Lower lobe of right lung (tissue), 2 donors: Measurements from ENCODE around the gene CDH22. TPM values are rescaled to one million over a fixed set of nuclear protein-coding genes. Genes with fewer than 3 reads are reported as not detected.

Experiments
- ATAC-seq, 2 donors: fragments of 200-7000 bp; cut with Tn5 transposase; one replicate each; pipeline ENCODE4 v1.9.1; 2020 to 2022; ENCODE audit warnings: mild to moderate bottlenecking in 2 of 2, moderate library complexity in 2 of 2
- DNase-seq: peaks from one replicate; pipeline ENCODE4 v3.0.0-alpha.2; 2020
- H3K27ac ChIP-seq: fragments of 200-600 bp; one replicate; pipeline ENCODE4 v1.8.0; 2022
- H3K27me3 ChIP-seq: fragments of 200-600 bp; one replicate; pipeline ENCODE4 v1.8.0; 2022; ENCODE audit warnings: low read depth
- H3K36me3 ChIP-seq: fragments of 200-600 bp; one replicate; pipeline ENCODE4 v1.8.0; 2022; ENCODE audit warnings: mild to moderate bottlenecking
- H3K4me1 ChIP-seq: fragments of 200-600 bp; one replicate; pipeline ENCODE4 v1.8.0; 2022
- H3K4me3 ChIP-seq: fragments of 200-600 bp; one replicate; pipeline ENCODE4 v1.8.0; 2022; ENCODE audit warnings: mild to moderate bottlenecking
- H3K9me3 ChIP-seq: fragments of 200-600 bp; one replicate; pipeline ENCODE4 v1.8.0; 2022
- intact Hi-C: fragments of 100-400 bp; cut with DNase I; formaldehyde crosslinking; loops from one replicate; pipeline ENCODE4 v1.11.0; 2022
- total RNA-seq: library from RNA; stranded (reverse); fragmentation: NEBNext Ultra II Directional; extraction: Animal tissue kit (Norgen Biotek cat#: 25700); gene quantifications from one replicate; pipeline ENCODE4 v1.2.1, GENCODE V29; 2021
- TF ChIP-seq, protein P1 (sequence below): fragments of 200-600 bp; IDR thresholded peaks from one replicate; pipeline ENCODE4 v1.8.0; 2022; ENCODE audit warnings: antibody characterized with exemption, mild to moderate bottlenecking
- donor health status: DM: no; HTN: yes; CAD: no; lungs with severe emphysema.

Gene CDH22
- total RNA-seq, 1 donor from 2014 or later, result 0.35 TPM

DNA sequence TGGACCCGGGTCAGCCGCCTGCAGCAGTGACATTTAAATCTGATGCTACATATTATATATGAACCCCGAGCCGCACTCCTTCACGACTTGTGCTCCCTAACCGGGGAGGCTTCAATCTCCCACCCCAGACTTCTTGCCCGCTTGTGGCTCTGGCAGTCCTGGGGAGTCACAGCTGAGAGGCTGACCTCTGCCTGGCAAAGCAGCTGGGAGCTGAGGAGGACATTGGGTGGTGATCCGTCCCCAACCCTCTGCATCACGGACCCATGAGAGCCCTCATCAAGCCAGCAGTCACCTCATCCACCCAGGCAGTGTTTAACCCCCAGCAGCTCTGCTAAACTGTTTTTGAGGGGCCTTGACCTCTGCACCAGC, 33.7 kb upstream of the CDH22 start:
- Histone ChIP-seq H3K4me1 (peaks cover 15% of the 10 kb centered on the region), H3K4me3 (no peak overlapping the region), H3K36me3 (peaks cover 4% of the 10 kb centered on the region), H3K27ac (no peak overlapping the region), H3K27me3 (peaks cover 57% of the 10 kb centered on the region), H3K9me3 (no peaks in the 10 kb centered on the region)
- no peak for DNase-seq
- no peak for ATAC-seq
- TF ChIP-seq, protein P1, sequence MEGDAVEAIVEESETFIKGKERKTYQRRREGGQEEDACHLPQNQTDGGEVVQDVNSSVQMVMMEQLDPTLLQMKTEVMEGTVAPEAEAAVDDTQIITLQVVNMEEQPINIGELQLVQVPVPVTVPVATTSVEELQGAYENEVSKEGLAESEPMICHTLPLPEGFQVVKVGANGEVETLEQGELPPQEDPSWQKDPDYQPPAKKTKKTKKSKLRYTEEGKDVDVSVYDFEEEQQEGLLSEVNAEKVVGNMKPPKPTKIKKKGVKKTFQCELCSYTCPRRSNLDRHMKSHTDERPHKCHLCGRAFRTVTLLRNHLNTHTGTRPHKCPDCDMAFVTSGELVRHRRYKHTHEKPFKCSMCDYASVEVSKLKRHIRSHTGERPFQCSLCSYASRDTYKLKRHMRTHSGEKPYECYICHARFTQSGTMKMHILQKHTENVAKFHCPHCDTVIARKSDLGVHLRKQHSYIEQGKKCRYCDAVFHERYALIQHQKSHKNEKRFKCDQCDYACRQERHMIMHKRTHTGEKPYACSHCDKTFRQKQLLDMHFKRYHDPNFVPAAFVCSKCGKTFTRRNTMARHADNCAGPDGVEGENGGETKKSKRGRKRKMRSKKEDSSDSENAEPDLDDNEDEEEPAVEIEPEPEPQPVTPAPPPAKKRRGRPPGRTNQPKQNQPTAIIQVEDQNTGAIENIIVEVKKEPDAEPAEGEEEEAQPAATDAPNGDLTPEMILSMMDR, result no peak
- intact Hi-C loops, result no loop called here

DNA sequence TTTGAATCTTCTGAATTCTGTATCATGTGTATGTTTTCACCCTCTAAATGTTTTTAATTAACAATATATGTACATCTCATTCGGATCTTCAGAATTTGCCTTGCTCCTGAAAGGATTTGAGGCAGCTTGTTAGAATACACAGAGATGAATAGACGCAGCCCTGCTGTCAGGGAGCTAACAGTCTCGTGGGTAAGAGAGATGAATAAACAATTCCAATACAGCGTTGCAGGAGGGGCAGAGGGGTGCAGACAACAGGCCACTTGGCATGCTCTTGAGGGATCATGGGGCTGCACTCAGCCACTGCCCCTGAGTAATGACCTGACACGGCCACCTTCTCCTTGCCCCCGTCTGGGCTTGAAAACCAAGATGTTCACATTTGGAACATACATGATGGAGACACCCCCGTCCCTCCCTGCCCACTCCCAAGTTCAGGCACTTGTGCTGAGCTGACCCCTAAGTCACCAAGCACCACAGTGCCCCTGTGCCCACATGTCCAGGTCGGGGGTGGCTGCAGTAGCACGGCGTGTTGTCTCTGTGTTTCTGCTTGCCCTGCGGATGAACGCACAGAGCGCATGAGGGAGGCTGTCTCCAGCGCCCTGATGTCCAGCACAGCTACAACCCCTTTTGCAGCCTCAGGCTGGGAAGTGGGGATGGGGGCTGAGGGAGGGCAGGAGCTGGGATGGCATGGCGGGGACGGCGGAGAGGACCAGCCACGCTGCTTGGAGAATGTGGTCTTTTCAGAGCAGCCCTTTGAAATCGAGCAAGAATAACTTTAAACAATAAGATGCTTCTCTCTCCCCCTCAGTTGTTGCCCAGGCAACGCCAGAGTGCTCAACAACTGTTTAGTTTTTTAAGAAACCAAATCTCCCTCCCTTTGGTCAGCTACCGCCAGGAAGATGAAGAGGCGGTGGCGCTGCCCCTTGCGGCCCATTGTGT, 33.0 kb upstream of the CDH22 start:
- no peaks in the 10 kb centered on the region for H3K9me3 ChIP-seq
- TF ChIP-seq, protein P1, result no peak
- peaks cover 15% of the 10 kb centered on the region for H3K4me1 ChIP-seq
- no peak for DNase-seq
- intact Hi-C loops, result no loop called here
- no peak overlapping the region for H3K4me3 ChIP-seq
- ATAC-seq, result peak in 1 of 2 donors; percentile 9
- H3K27me3 ChIP-seq, result peaks cover 63% of the 10 kb centered on the region
- peaks cover 1% of the 10 kb centered on the region for H3K36me3 ChIP-seq
- H3K27ac ChIP-seq, result no peak overlapping the region

DNA sequence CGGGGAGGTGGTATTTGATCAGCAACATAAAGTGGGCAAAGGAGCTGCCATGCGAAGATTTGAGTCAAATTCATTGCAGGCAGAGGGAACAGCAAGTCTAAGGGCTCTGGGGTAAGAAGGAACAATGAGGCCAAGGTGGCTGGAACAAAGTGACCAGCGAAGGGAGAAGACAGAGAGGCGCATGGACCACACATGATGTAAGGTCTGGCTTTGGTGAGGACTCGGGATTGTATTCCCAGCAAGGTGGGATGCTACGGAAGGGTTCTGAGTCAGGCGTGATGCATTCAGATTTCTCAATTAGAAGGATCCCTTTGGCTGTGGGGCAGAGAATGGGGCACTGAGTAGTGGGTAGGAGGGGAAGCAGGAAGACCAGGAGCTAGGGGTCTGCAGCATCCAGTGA, 30.7 kb upstream of the CDH22 start:
- Histone ChIP-seq H3K27me3 (peaks cover 81% of the 10 kb centered on the region), H3K9me3 (no peaks in the 10 kb centered on the region), H3K27ac (no peak overlapping the region), H3K4me3 (no peak overlapping the region), H3K36me3 (no peaks in the 10 kb centered on the region), H3K4me1 (peaks cover 15% of the 10 kb centered on the region)
- ATAC-seq (no peak), DNase-seq (no peak)
- TF ChIP-seq, protein P1, result no peak
- intact Hi-C loops, result no loop called here

DNA sequence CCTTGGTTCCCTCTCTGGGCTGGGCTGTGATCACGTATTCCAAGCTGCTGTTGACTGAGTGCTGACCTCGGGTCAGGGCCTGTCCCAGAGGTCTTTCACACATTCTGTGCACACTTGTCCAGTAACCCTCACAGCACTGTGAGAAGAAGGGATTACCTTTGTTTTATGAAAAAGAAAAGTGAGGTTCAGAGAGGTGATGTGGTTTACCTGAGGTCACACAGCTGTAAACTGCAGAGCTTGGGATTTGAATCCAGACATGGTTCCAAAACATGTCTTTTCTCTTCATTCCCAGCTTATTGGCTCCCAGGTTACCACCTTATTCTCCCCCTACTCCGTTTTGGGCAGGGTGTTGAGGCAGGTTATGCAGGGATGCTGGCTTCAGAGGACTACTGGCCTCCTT, 28.4 kb upstream of the CDH22 start:
- Histone ChIP-seq H3K27ac (no peak overlapping the region), H3K4me3 (no peak overlapping the region), H3K4me1 (no peaks in the 10 kb centered on the region), H3K27me3 (peaks cover 85% of the 10 kb centered on the region), H3K36me3 (no peaks in the 10 kb centered on the region), H3K9me3 (no peaks in the 10 kb centered on the region)
- intact Hi-C loops, result no loop called here
- ATAC-seq, result no peak
- TF ChIP-seq, protein P1, result no peak
- DNase-seq, result no peak

DNA sequence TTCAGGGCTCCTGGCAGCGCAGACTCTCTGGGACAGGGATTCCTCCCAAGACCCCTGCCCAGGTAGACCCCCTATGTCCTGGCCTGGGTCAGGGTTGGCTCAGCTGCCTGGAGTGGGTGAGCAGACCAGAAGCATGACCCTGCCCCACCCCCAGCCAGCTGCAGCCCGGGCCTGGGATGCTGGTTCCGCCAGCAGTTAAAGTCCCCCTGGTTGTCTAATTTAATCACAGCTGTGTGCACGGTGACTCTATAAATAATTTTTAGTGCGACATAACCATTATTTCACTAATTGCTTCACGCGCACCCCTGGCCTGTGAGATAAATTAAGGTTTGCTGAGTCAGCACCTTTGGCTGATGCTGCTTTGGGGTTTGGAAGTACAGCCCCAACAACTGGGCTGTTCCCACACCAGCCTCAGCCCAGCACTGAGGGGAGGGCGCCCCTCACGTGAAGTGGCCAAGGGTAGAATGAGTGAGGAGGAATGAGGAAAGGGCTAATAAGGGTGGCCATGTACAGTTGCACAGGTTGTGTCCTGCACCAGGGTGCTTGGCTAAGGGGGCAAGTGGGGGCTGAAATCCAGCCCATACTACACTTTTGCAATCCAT, 26.1 kb upstream of the CDH22 start:
- intact Hi-C loops, result no loop called here
- ATAC-seq, result no peak
- H3K27ac ChIP-seq, result no peak overlapping the region
- H3K27me3 ChIP-seq, result peaks cover 79% of the 10 kb centered on the region
- no peaks in the 10 kb centered on the region for H3K9me3 ChIP-seq
- DNase-seq, result no peak
- H3K4me1 ChIP-seq, result no peaks in the 10 kb centered on the region
- no peaks in the 10 kb centered on the region for H3K36me3 ChIP-seq
- no peak overlapping the region for H3K4me3 ChIP-seq
- TF ChIP-seq, protein P1, result no peak
